ENCODE results near the gene CLASRP.
"Not testable (repeated sequence)": the region's sequence is repeated elsewhere in the genome, so short reads cannot be mapped to it uniquely, and the experiment has no call there.

CLASRP gene, protein sequence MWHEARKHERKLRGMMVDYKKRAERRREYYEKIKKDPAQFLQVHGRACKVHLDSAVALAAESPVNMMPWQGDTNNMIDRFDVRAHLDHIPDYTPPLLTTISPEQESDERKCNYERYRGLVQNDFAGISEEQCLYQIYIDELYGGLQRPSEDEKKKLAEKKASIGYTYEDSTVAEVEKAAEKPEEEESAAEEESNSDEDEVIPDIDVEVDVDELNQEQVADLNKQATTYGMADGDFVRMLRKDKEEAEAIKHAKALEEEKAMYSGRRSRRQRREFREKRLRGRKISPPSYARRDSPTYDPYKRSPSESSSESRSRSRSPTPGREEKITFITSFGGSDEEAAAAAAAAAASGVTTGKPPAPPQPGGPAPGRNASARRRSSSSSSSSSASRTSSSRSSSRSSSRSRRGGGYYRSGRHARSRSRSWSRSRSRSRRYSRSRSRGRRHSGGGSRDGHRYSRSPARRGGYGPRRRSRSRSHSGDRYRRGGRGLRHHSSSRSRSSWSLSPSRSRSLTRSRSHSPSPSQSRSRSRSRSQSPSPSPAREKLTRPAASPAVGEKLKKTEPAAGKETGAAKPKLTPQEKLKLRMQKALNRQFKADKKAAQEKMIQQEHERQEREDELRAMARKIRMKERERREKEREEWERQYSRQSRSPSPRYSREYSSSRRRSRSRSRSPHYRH

DNA sequence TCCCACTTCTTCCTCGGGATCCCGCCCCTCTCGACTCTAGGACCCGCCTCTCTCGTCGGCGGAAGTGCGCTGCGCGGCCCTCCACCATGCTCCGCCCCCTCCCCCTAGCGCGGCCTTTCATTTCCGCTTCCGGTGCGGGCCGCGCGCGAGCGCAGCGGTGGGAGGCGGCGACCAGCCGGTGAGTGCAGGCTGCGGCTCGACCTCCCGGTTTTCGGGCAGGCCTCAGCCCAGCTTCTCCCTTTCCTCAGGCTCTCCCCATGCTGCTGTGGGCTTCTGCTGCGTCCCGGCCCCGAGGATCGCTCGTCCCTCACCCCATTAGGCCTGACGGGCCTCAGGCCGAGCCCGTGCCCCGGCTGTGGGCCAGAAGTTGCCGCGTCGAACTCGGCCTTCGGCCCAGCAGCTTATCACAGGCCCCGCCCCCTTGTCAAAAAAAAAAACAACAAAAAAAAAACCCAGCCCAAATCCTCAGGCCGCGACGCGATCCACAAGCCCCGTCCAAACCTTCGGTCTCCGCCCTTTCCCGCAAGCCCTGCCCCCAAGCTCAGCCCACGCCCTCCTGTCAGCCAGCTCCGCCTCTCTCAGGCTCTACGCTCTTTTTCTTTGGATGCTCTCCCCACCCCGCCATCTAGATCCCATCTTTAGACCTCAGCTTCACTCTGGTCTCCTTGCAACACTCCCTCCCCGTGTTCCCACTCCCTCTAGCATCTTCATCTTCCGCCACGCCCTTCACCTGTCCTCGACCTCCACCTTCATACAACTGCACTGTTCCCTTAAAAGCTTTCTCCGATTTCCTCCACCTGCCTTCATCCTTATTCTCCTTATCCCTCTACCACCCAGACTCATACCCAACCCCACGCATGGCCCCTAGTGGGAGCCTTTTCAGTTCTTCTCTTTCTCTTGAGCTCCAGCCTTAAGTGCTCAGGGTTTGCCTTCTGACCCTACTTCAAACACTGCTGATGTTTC lies at the start of gene CLASRP:
TSS of gene CLASRP (plus strand) at position 115 of the 963 bp plus-strand sequence. CDS start 1,168 bp downstream, outside the sequence.
- DNase-seq (ENCODE audit: low read depth) = peak; percentile 86

DNA sequence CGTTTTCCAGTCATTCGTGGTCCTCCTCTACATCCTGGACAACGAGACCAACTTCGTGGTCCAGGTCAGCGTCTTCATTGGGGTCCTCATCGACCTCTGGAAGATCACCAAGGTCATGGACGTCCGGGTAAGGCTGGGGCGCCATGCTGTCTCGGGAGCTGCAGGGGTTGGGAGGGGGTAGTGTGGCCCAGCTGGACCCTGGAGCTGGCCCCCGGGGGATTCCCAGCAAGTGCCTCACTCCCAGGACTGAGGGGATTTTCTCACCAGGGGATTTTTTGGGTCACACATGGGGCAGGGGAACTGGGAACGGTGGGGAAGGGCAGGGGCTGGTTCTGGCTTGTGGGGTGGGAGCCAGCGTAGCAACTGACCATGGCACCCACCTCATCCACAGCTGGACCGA lies 48.4 kb upstream of the CLASRP start:
- DNase-seq (ENCODE audit: low read depth) = no peak

DNA sequence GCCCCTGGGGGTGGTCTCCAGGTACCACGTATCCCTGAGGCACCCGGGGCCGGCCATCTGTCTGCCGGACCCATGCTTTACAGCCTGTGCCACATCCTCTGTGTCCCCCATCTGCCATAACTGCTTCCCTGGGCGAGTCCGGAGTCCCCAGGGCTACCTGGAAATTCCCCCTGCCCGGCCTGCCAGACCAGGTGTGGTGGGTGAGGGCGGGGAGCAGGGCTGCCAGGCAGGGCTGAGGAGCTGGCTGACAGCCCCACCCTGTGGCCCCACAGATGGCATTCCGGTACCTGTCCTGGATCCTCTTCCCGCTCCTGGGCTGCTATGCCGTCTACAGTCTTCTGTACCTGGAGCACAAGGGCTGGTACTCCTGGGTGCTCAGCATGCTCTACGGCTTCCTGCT lies 47.9 kb upstream of the CLASRP start:
- no peak for DNase-seq (ENCODE audit: low read depth)

GRCh38 chr19:44992336-44993163 lies 46.3 kb upstream of the CLASRP start:
- DNase-seq (ENCODE audit: low read depth) = no peak

DNA sequence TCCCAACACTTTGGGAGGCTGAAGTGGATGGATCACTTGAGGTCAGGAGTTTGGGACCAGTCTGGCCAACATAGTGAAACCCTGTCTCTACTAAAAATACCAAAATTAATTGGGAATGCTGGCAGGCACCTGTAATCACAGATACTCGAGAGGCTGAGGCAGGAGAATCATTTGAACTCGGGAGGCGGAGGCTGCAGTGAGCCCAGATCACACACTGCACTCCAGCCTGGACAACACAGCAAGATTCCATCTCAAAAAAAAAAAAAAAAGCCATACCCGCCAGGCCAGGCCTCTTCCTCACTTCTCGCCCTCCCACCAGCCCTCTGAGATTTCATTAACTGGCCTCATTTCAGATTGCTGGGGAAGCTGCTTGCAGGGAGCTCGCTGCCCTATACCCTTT lies 45.3 kb upstream of the CLASRP start:
- DNase-seq (ENCODE audit: low read depth) = no peak

DNA sequence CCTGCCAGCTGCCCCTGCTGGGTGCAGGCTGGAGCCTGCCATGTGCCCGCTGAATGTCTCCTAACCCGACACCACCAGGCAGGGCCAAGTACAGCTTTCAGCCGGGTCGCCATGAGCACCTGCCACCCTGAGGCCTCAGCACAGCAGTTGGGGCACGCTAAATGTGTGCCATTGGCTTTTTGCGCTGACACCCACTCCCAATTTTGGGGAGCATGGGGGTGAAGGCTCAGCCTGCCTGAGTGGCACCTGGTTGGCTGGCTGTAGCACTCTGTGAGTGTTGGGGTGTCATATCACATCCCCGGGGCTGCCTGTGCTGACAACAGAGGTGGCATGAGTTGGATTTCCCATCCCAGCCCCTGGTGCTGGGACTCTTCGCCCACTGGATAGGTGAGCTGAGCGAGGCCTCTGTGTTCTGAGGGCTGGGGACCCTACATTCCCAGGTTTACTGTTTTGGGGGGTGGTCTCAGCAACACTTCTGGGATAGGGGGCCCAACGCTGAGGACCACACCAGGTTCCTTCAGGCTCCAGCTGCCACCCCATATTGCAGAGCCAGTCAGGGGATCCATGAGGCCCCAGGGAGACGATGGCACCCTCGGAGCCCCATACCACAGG lies 44.8 kb upstream of the CLASRP start:
- DNase-seq (ENCODE audit: low read depth) = no peak

- DNase-seq (ENCODE audit: low read depth) = no peak
Measured at GRCh38 chr19:44998025-44998424, 40.8 kb upstream of the CLASRP start.

DNA sequence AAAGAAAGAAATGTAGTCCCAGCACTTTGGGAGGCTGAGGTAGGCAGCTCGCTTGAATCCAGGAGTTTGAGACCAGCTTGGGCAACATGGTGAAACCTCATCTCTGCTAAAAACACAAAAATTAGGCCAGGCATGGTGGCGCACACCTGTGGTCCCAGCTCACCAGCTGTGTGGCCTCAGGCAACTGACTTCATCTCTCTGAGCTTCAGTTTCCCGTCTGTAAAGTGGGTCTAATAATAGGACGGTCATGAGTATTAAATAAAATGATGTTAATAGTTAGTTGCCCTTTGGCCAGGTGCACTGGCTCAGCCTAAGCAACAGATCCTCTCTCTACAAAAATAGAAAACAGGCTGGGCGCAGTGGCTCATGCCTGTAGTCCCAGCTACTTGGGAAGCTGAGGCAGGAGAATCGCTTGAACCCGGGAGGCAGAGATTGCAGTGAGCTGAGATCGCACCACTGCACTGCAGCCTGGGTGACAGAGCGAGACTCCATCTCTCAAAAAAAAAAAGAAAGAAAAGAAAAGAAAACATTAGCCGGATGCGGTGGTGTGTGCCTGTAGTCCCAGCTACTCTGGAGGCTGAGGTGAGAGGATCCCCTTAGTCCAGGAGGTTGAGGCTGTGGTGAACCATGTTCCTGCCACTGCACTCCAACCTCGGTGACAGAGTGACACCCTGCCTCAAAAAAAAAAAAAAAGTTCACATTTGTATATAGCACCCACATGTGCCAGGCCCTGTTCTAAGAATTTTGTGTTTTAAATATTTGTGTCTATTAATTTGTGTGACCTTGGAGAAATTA lies 39.5 kb upstream of the CLASRP start:
- DNase-seq (ENCODE audit: low read depth) = not testable (repeated sequence)

GRCh38 chr19:45000665-45001064 lies 38.2 kb upstream of the CLASRP start:
- not testable (repeated sequence) for DNase-seq (ENCODE audit: low read depth)

DNA sequence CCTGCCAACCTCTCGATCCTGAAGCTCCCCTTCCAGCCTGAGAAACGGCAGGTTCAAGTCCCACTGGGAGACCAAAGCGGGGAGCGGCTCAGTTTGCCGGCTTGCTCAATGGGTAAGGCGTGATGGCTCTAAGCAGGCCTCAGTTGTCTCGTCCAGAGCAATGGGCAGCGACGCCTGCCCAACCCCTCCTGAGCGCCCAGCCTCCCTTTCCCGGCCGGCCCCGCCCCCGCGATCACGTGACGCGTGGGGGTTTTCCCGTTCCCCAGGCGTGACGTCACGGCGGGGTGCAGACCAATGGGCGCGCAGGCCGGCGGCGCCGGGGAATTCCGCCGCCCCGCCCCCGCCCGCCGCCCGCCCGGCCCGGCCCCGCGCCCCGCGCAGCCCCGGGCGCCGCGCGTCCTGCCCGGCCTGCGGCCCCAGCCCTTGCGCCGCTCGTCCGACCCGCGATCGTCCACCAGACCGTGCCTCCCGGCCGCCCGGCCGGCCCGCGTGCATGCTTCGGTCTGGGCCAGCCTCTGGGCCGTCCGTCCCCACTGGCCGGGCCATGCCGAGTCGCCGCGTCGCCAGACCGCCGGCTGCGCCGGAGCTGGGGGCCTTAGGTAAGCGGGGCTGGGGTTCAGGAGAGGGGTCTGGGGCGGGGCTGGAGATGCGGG lies 37.6 kb upstream of the CLASRP start, which contains the start of gene RELB:
TSS of gene RELB (plus strand) at position 378 of the 653 bp plus-strand sequence. CDS start at position 494, 116 bp downstream.
- peak; percentile 94 for DNase-seq (ENCODE audit: low read depth)

DNA sequence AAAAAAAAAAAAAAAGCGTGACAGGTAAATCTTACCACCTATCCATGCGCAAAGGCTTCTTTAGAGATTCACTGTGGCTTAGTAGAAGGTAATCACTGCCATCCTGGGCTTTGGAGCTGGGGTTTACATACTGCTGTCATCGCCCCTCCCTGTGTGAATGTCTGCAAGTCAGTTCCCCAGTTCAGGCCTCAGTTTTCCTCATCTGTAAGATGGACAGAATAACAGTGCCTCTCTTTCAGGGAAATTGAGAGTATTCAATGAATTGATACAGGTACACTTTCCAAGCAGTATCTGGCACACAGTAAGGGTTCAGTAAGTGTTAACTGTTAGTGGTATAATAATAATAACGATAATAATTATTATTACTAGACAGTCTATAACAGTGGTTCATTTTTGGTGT lies 35.4 kb upstream of the CLASRP start:
- no peak for DNase-seq (ENCODE audit: low read depth)

DNA sequence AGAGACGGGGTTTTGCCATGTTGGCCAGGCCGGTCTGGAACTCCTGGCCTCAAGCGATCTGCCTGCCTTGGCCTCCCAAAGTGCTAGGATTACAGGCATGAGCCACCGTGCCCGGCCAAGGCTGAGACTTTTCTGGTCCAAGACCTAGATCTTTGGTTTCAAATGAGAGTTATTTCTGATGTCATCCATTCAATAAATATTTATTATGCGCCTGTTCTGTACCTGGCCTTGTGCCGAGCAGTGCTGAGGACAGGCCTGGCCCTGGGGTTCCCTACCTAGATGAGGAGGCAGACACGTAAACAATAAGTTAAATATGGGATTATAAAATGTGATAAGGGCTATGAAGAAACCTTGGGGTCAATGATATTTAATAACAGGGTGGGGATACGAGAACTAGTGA lies 33.1 kb upstream of the CLASRP start:
- DNase-seq (ENCODE audit: low read depth) = no peak

GRCh38 chr19:45008552-45008951 lies 30.3 kb upstream of the CLASRP start:
- no peak for DNase-seq (ENCODE audit: low read depth)

GRCh38 chr19:45009625-45010255 lies 29.1 kb upstream of the CLASRP start:
- no peak for DNase-seq (ENCODE audit: low read depth)

DNA sequence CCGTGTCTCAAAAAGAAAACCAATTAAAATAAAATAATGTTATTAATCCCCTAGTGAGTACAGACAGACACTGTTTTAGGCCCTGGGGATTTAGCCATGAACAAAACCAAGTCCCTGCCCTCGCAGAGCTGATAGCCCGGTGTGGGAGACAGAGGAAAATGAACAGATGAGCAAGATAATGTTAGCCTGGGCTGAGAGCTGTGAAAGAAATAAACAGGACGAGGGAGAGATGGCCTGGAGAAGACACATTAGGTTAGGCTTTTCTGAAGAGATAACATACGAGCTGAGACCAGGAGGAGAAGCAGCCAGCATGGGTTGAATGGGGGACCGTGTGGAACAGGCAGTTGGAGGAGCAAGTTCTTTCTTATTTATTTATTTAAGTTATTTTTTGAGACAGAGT lies 28.5 kb upstream of the CLASRP start:
- no peak for DNase-seq (ENCODE audit: low read depth)

DNA sequence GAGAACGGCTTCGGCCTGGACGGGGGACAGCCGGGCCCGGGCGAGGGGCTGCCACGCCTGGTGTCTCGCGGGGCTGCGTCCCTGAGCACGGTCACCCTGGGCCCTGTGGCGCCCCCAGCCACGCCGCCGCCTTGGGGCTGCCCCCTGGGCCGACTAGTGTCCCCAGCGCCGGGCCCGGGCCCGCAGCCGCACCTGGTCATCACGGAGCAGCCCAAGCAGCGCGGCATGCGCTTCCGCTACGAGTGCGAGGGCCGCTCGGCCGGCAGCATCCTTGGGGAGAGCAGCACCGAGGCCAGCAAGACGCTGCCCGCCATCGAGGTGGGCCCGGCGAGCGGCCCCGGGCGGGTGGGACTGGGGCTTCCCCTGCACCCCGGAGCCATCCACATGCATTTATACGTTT lies 26.9 kb upstream of the CLASRP start:
- no peak for DNase-seq (ENCODE audit: low read depth)

DNA sequence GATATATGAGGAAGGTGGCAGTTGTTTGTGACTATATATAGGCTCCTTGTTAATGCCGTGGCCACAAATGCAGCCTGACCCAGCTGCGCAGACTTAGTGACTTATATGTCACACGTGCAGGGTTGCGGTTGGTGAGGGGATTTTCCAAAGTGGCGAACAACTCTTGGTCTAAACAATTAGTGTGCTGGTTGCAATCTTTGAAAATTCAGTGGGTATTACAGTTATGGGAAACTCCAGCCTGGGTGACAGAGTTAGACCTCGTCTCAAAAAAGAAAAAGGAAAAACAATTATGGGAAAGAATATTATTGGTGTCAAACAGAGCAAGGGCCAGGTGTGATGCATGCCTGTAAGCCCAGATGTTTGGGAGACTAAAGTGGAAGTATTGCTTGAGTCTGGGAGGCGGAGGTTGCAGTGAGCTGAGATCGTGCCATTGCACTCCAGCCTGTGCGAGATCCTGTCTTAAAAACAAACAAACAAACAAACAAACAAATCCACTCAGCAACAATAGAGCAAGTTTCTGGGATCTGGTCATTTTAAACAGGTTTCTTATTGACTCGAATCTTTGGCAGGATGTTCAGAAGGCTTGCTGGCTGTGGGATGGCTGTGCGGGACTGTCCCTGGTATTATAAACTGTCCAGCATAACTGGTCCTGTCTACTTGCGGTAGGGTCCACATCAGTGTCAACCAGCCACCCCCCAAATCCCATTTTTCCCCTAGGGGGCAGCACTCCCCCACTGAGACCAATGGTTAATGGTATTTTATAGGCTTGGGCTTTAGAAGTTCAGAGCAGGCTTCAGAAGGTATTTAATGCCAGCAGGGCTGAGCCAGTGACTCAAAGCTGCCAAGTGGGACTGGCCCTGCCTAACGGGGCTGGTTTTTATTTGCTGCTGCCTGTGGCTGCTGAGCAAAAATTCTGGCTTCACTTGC lies 22.2 kb upstream of the CLASRP start:
- peak; percentile 57 for DNase-seq (ENCODE audit: low read depth)

GRCh38 chr19:45019187-45019586 lies 19.7 kb upstream of the CLASRP start:
- DNase-seq (ENCODE audit: low read depth) = no peak
